ENCODE data around the gene WFIKKN1.

The WFIKKN1 gene

GRCh38 chr16:638034-638543 is 7.3 kb downstream of the WFIKKN1 start:
- no peak for DNase-seq

GRCh38 chr16:638836-639235 is 8.1 kb downstream of the WFIKKN1 start:
- DNase-seq: no peak

- DNase-seq: no peak
These were observed 9.8 kb downstream of the WFIKKN1 start for GRCh38 chr16:640614-641013.

DNA sequence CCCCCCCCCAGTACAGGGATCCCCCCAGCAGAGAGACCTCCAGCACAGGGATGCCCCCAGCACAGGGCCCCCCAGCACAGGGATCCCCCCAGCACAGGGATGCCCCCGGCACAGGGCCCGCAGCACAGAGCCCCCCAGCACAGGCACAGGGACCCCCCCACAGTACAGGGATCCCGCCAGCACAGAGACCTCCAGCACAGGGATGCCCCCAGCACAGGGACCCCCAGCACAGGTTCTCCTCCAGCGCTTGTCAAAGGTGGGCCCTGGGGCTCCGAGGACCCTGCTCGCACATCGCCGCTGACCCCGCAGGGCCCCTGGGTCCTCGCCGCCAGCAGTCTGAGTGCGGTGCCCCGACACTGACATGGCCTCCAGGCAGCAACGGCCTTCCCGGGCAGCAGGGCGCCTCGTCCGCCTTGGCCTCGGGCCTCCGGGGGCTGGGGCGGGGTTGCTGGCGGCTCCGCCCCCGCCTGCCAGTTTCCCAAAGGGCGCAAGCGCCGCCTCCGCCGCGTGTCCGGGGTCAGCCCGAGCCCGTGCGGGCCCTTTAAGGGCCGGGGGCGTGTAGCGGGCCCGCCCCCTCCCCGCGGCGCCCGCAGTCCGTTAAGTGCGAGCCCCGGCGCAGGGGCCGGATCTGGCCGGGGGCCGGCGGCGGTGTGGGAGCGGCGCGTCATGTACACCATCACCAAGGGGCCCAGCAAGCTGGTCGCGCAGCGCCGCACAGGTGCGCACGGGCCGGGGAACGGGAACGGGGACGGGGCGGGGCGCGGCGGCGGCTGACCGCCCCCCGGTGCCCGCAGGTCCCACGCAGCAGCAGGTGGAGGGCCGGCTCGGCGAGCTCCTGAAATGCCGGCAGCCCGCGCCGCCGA is 10.8 kb downstream of the WFIKKN1 start, which contains the start of gene MCRIP2:
TSS of gene MCRIP2 (plus strand) at position 503 of the 863 bp plus-strand sequence. CDS start at position 667, 164 bp downstream.
- DNase-seq: peak; percentile 44

GRCh38 chr16:642189-643049 is 11.6 kb downstream of the WFIKKN1 start:
- no peak for DNase-seq

DNA sequence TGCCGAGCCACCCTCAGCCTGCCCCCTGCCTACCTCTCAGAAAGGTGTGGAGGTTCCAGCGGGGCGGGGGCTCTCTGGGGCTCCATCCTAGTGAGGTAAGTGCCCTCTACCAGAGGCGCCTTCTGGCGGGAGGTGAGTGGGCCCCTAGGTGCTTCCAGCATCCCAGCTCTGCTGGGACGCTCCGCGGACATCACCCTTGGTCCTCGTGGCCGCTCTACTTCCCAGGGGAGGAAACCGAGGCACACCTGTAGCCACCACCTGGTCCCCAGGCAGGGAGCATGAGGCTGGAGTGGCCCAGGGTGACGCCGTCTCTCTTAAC is 12.2 kb downstream of the WFIKKN1 start:
- no peak for DNase-seq

DNA sequence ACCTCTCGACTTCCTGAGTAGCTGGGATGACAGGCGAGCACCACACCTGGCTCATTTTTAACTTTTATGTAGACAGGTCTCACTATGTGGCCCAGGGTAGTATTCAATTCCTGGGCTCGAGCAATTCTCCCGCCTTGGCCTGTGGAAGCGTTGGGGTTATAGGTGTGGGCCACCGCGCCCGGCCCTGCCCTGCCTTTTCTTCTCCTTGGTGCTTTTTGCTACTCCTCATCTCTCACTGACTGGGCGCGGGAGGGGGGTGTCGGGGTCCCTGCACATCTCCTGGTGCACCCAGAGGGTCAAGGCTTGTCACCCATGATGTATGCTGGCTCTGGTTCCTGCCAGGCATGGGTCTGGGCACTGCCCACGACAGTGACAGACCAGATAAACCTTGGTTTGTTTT is 13.8 kb downstream of the WFIKKN1 start:
- no peak for DNase-seq

DNA sequence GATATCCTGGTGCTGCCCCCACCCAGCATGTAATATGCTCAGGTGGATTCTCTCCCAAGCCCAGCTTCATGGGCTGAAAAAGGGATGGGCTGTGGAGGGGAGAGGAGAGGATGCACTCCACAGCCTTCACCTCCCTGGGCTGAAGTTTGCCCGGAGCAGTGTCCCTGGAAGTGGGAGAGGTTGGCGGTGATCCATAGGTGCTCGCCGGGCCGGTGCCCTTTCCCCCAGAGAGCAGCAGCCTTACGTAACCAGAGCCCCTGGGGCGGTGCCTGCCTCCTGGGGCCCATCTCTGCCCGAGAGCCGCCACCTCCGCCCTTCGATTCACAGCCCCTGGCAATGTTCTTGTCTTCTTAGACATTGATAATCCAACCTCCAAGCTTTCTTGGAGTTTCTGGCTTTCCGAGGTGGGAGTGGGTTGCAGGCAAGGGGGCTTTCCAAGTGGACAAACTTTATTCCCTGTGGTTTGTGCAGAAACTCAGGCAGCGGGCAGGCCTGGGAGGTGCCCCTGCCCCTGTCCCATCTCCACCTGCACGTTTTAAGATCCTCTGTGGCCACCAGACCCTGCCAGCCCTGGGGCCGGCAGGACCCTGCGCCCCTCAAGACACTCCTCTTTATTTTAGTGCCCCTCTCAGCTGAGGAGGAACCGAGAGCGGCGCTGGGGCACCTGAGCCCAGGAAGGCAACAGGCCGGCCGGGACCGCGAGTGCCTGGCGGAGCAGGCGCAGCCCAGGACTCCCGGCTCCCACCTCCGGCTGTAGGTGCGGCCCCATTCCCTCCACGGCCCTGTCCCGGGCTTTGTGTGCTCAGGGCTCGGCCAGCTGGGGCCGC is 15.3 kb downstream of the WFIKKN1 start:
- no peak for DNase-seq

DNA sequence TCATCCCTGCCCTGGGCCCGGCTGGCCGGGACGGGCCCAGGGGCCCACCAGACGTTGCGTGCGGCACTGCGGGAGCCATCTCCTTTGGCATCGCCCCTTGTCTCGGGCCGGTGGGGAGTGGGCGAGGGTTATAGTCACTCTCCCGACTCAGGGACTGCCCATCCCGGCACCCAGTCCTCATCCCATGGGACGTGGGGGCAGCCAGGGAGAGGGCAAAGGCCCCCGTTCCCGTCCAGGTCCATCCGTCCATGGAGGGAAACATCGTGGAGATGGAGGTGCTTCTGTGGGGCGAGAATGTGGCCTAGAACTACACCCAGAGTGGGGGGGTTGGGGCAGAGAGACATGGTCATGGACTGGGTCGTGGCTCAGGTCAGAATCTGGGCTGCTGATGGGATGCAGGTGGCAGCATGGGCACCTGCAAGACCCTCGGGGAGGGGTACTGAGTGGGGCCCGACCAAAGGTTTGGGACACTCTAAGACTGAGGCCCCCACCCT is 15.9 kb downstream of the WFIKKN1 start:
- DNase-seq: no peak

DNA sequence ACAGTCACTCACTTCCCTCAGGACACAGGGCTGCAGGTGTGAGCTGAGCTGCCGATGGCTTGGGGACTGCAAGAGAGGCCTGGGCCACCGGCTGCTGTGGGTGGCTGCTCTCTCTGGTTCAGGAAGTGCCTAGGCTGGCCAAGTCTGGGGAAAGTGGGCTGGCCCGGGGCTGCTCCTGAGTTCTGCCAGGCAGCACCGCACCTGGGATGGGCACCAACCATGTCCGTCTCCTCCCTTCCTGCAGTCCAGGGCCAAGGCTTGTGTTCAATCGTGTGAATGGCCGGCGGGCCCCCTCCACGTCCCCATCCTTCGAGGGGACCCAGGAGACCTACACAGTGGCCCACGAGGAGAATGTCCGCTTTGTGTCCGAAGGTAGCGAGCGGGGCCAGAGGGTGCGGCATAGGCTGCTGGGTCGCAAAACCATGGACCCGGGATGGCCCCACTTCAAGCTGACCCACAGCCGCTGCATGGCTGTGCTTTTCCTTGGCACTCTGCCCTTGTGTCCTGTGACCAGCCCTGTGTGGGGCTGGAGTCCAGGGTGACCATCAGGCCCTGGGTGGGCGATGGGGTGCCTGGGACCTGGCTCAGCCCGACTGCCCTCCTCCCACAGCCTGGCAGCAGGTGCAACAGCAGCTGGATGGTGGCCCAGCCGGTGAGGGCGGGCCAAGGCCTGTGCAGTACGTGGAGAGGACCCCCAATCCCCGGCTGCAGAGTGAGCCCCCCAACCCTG is 16.6 kb downstream of the WFIKKN1 start:
- DNase-seq: no peak

DNA sequence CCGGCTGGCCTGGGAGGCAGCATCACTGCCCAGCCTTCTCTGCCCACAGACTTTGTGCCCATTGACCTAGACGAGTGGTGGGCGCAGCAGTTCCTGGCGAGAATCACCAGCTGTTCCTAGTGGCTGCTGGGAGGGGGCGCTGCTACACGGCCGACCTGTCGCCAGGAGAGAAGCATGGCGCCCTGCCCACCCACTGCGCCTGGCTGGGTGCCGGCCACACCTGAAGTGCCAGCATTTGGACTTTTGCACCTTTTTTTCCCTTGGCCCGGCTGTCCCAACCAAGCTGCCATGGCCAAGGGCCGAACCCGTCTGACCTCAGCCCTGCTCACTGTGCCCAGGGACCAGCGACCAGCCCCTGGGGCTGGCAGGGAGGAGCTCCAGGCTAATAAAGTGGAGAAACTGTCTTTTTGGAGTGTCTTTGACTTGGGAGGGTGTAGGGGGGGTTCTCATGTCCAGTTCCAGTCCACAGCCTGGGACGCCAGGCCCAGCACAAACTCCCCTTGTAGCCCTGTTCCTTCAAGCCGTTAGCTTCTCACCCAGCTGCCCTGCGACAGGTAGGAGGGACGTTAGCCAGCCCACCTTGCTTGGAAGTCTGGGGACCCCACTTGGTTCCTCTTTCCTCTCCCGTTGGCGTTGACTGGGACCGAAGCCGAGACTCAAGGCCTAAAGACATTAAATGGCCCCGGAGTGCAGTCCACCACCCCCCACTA is 17.4 kb downstream of the WFIKKN1 start:
- no peak for DNase-seq

DNA sequence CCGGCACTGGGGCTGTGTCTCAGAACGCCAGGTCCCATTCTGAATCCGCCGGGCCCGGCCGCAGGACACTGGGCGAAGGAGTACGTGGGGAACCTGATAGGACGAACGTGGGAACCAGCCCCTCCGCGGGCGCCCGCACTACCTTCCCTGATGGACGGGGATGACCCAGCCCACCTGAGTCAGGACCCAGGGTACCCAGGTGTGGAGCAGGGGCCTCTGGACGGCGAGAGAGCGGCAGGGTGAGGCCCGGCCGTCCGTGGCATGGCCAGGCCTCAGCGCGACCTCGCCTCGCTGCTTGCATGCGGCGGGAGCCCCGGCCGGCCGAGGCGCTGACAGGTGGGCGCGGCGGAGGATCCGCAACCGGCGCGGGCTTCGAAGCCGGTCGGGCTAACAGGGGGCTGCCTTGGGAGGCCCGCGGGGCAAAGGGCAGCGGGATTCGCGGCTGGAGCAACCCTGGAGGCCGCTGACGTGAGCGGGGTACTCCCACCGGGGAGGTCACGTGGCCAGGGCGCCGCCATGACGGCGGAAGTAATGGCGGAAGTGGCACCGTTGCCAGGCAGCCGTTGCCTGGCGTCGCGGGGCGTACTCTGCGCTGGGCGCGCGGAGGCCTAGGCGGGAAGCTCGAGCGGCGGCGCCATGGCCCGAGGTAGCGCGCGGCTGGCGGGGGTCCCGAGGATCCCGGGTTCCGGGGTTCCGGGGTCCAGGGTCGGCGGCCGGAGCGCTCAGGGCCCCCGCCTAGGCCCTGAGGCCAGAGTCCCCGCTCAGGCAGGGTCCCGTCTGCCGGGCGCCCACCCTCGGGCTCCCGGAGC is 18.2 kb downstream of the WFIKKN1 start, which contains the start of gene WDR90:
TSS of gene WDR90 (plus strand) at position 585 of the 809 bp plus-strand sequence. CDS start at position 637, 52 bp downstream.
- DNase-seq: peak; percentile 86

GRCh38 chr16:649631-650030 is 18.8 kb downstream of the WFIKKN1 start:
- DNase-seq: no peak

DNA sequence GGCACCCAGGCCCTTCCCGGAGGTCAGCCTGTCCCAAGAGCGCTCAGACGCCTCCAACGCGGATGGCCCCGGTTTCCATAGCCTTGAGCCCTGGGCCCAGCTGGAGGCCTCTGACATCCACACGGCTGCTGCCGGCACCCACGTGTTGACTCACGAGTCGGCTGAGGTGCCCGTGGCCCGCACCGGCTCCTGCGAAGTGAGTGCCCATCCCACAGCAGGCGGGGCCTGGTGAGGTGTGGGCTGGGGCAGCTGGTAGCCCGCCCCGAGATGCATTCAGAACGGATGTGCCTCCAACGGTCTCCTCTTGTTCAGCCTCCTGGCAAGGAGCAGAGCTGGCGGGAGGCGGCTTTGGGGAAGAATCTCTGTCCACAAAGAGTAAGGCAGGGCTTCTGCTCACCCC is 21.1 kb downstream of the WFIKKN1 start:
- DNase-seq: no peak

DNA sequence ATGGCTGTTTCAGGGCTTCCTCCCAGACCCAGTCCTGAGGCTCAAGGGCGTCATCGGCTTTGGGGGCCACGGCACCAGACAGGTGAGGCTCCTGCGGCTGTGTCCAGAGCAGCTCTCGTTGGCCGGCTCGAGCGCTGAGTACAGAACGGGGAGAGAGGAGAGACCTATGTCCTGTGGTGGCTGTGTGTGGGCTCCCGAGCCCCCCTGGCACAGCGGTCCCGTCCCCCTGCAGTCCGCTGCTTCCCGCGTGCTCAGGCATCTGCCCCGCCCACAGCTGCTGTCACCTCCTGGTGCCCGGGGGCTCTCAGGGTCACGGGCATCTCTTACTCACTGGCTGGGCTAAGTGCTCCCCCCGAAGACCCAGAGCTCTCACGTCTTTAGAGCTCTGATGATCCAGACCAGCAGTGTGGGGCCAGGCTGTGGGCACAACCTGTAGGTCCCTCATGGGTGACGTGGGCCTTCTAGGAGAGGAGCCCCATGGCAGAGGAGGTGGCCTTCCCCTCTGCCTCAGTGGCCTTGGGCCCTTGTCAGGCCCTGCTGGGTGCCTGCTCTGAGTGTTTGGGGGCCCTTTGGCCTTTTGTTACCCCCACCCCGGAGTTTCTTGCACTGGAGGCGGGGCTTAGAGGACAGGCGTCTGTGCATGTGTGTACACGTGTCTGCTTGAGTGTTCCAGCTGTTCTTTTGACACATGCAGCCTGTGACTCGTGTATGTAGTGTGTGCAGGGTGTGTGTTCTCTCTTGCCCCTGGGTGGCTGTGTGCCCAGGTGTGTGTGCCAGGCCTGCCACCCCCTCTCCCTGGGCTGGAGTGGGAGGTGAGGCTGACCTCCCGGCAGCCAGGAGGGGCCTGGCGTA is 21.9 kb downstream of the WFIKKN1 start:
- DNase-seq: no peak

DNA sequence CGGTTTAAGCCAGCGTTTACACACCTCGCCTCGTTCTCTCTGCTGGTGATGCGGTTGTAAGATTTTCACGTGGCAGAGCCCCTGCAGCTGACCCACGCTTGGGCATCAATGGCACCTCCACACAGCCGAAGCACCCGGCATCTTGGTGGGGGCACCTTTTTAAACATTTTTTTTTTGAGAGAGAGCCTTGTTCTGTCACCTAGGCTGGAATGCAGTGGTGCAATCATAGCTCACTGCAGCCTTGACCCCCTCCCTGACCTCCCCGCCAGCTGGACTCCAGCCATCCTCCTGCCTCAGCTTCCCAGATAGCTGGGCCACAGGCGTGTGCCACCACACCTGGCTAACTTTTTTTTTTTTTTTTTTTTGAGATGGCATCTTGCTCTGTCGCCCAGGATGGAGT is 23.2 kb downstream of the WFIKKN1 start:
- DNase-seq: no peak

DNA sequence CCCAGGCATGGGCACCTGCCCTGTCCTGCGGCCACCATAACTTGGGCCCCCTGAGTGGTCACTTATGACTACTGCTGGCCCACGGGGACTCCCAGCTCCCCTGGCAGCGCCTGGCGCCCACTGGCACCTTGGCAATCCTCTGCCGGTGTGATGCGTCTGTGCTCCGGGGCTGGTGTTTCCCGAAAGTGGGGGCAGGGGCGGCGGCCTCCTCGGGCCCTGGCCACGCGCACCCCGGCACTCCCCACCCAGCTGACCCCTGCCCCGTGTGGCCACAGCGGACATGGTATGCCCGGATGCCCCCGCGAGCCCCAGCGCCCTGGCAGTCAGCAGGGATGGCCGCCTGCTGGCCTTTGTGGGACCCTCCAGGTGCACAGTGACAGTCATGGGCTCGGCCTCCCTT is 26.7 kb downstream of the WFIKKN1 start:
- no peak for DNase-seq

DNA sequence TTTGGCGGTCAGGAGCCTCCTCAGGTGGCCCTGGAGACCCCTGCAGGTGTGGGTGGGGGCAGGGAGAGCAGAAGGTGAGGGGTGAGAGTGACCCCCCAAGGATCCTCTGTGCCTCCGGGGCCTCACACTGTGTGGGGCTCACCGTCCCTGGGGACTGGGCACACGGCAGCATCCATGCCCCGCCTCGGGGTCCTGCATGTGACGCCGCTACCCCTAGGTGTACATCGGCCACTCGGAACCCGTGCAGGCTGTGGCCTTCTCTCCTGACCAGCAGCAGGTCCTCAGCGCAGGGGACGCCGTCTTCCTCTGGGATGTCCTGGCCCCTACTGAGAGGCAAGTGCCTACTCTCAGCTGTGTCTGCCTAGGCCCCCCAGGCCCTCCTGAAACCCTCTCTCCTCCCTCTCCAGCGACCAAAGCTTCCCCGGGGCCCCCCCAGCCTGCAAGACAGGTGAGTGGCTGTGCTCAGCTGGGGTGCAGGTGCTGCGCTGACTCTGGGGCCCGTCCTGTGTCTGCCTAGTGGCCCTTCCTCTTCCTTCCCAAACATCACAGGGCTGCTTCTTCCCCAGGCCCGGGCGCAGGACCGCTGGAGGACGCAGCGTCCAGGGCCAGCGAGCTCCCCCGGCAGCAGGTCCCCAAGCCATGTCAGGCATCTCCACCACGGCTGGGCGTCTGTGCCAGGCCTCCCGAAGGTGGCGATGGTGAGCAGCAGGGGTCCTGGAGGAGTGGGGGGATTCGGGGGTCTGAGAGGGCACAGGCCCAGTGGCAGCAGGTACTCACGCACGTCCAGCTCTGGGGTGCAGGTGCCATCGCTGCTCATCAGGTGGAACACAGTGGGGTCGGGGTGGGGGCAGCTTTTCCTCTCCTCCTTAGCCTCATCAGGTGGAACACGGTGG is 28.1 kb downstream of the WFIKKN1 start:
- DNase-seq: no peak
